BJ (cell line): ENCODE data around the gene SUGCT. TPM values are rescaled to one million over a fixed set of nuclear protein-coding genes. Genes with fewer than 3 reads are reported as not detected.
"Not testable (repeated sequence)": the region's sequence is repeated elsewhere in the genome, so short reads cannot be mapped to it uniquely, and the experiment has no call there.

Source experiments
- CTCF ChIA-PET: fragments of 350-600 bp; formaldehyde crosslinking; extraction: SDS; loops from one replicate; lab custom pipeline; 2021; ENCODE audit warnings: antibody characterized with exemption, inconsistent platforms; lab: Yijun Ruan, JAX
- POLR2A ChIA-PET: fragments of 300-600 bp; sonication (Branson Sonifier 250); formaldehyde crosslinking; extraction: SDS; loops from one replicate; lab custom pipeline; 2021; ENCODE audit warnings: antibody characterized with exemption; lab: Charles Lee
- DNase-seq: peaks from one replicate; pipeline ENCODE4 v3.0.0-alpha.2; 2011; ENCODE audit warnings: low read depth
- H3K27me3 ChIP-seq: 2 replicates; pipeline ENCODE4 v1.6.0; 2011; ENCODE audit warnings: low read length; ENCODE audit not compliant: control insufficient read depth, insufficient read depth
- H3K36me3 ChIP-seq: 2 replicates; pipeline ENCODE4 v1.5.1; 2011; ENCODE audit warnings: low read length; ENCODE audit not compliant: control insufficient read depth, insufficient read depth
- H3K4me3 ChIP-seq: 2 replicates; pipeline ENCODE4 v1.5.1; 2011; ENCODE audit warnings: low read depth, mild to moderate bottlenecking, control low read depth, low read length
- CTCF ChIP-seq: IDR thresholded peaks from 2 replicates; pipeline ENCODE4 v1.5.1; 2011; ENCODE audit warnings: low read depth, mild to moderate bottlenecking, control low read depth, inconsistent platforms, low read length, moderate library complexity; ENCODE audit not compliant: insufficient read depth
- polyA plus RNA-seq: library from polyadenylated mRNA; depleted of rRNA; stranded (reverse); fragments of >200 nt; gene quantifications from 2 replicates; pipeline ENCODE4 v1.2.3, GENCODE V29; 2011

SUGCT gene
- polyA plus RNA-seq, 1 experiment, result 10.6 TPM

DNA sequence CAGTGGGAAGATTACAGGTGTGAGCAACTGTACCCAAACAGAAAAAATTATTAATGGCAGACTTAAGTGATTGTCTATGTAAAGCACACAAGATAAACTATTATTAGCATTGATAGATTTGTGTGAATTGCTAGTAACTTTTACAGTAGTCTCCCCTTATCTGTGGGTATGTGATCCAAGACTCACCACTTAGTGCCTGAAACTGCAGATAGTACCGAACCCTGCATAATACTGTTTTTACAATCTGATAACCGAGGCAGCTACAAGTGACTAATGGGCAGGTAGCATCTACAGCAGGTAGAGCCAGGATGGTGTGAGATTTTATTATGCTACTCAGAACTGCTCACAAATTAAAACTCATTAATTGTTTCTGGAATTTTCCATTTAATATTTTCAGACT, 31.9 kb upstream of the SUGCT start:
- ChIA-PET POLR2A (no interaction called here), CTCF (no interaction called here)
- Histone ChIP-seq H3K4me3 (no peak overlapping the region), H3K27me3 (no peaks in the 10 kb centered on the region), H3K36me3 (no peaks in the 10 kb centered on the region)
- DNase-seq, result no peak
- TF ChIP-seq CTCF, result no peak

DNA sequence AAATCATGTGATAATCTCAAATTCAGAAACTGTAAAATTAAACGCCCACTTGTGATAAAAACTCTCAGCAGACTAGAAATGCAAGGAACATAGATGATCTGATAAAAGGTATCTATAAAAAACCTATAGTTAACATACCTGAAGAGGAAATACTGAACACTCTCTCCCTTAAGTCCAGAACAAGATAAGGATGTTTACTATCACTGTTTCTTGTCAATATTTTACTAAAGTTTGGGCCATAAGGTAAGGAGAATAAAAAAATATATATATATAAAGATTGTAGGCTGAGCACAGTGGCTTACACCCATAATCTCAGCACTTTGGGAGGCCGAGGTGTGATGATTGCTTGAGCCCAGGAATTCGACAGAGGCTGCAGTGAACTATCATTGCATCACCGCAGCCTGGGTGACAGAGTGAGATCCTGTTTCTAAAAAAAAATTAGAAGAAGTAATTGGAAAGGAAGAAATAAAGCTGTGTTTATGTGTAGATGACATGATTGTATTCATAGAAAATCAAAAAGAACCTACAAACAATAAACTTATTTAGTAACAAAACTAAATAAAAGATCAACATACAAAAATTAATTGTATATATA, 28.8 kb upstream of the SUGCT start:
- Histone ChIP-seq H3K36me3 (no peaks in the 10 kb centered on the region), H3K27me3 (no peaks in the 10 kb centered on the region), H3K4me3 (no peak overlapping the region)
- ChIA-PET POLR2A (no interaction called here), CTCF (no interaction called here)
- TF ChIP-seq CTCF, result no peak
- DNase-seq, result no peak

GRCh38 chr7:40115936-40116335, 18.9 kb upstream of the SUGCT start:
- H3K36me3 ChIP-seq, result no peaks in the 10 kb centered on the region; the same call in 1 of the 2 replicates
- ChIA-PET POLR2A (no interaction called here), CTCF (no interaction called here)
- no peak for TF ChIP-seq CTCF
- no peak overlapping the region for H3K4me3 ChIP-seq
- no peaks in the 10 kb centered on the region for H3K27me3 ChIP-seq
- no peak for DNase-seq

- CTCF ChIA-PET, result interaction anchor here (0.6 to 0.9 kb wide), 2 partner anchors 18 to 1076 kb away, joined by 3 read pairs; partner anchors contain the start of gene SUGCT
- DNase-seq, H3K27me3 ChIP-seq, H3K4me3 ChIP-seq, POLR2A ChIA-PET, H3K36me3 ChIP-seq: not testable (repeated sequence)
Measured at GRCh38 chr7:40117199-40117598, 17.6 kb upstream of the SUGCT start.

DNA sequence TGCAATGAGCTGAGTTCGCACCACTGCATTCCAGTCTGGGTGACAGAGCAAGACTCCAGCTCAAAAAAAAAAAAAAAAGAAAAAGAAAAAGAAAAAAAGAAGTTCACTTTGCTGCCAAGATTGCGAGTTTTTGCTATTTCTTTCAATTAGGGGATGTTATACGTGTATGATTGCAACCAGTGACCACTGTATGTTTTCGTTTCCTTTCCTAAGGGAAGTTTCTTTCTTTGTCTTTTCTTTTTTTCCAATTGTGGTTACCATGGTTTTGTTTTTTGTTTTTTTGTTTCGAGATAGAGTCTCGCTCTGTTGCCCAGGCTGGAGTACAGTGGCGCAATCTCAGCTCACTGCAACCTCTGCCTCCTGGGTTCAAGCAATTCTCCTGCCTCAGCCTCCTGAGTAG, 16.6 kb upstream of the SUGCT start:
- POLR2A ChIA-PET, H3K36me3 ChIP-seq, CTCF ChIA-PET, H3K27me3 ChIP-seq, H3K4me3 ChIP-seq, DNase-seq: not testable (repeated sequence)

DNA sequence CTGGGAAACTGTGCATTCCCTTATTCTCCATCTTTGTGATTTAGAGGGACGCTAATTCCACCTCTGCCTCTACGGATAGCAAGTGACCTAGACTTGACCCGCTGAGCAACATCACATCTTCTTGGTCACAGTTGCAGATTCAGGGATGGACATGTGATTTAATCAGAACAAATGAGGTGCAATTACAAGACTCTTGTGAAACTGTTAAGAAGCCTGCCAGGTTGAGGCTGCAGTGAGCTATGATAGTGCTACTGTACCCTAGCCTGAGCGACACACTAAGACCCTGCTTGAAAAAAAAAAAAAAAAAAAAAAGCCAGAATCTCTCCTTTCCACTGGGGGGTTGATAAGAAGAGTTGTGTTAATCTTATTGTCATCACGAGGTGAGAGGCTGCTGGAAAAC, 14.8 kb upstream of the SUGCT start:
- H3K4me3 ChIP-seq, result no peak overlapping the region
- POLR2A ChIA-PET, result no interaction called here
- CTCF ChIA-PET, result no interaction called here
- H3K27me3 ChIP-seq, result no peaks in the 10 kb centered on the region
- no peak for TF ChIP-seq CTCF
- DNase-seq, result no peak
- H3K36me3 ChIP-seq, result no peaks in the 10 kb centered on the region; the same call in 1 of the 2 replicates

GRCh38 chr7:40122100-40122939, 12.5 kb upstream of the SUGCT start:
- POLR2A ChIA-PET, H3K4me3 ChIP-seq, H3K36me3 ChIP-seq, DNase-seq, H3K27me3 ChIP-seq: not testable (repeated sequence)
- CTCF ChIA-PET, result interaction anchor here (0.9 kb wide), 1 partner anchor 44 kb away, joined by 3 read pairs; no protein-coding TSS in a partner anchor
